PC-9 (cell line): ENCODE data around the gene JARID2. TPM values are rescaled to one million over a fixed set of nuclear protein-coding genes. Genes with fewer than 3 reads are reported as not detected.
A peak's percentile ranks its signal among the peaks of the same experiment; 100 is the strongest.

ENCODE experiments used
- BruUV-seq: library from RNA; stranded (reverse); fragments of 400-500 nt; replicated peaks from 2 replicates; lab custom pipeline; 2021; lab: Mats Ljungman, UMichigan
- CTCF ChIA-PET: fragments of 300-600 bp; sonication (Branson Sonifier 250); formaldehyde crosslinking; loops from one replicate; lab custom pipeline; 2022; ENCODE audit warnings: antibody characterized with exemption; lab: Charles Lee
- POLR2A ChIA-PET: fragments of 300-600 bp; sonication (Branson Sonifier 250); formaldehyde crosslinking; loops from one replicate; lab custom pipeline; 2022; ENCODE audit warnings: antibody characterized with exemption; ENCODE audit not compliant: unreplicated experiment; lab: Charles Lee
- DNase-seq, 2 experiments: peaks; one replicate each; pipeline versions ENCODE4 v3.0.0 to v3.0.0-alpha.2; 2015 to 2022; ENCODE audit warnings: mixed read lengths in 1 of 2
- H2AFZ ChIP-seq: fragments of 200-600 bp; sonication (generic); 2 replicates; pipeline ENCODE4 v1.8.1; 2017; ENCODE audit warnings: antibody characterized with exemption
- H3F3A ChIP-seq: fragments of 200-600 bp; sonication (generic); 2 replicates; pipeline ENCODE4 v1.8.1; 2017; ENCODE audit warnings: antibody characterized with exemption, mild to moderate bottlenecking, low read depth; ENCODE audit not compliant: insufficient read depth
- H3K27ac ChIP-seq: fragments of 200-600 bp; sonication (generic); 2 replicates; pipeline ENCODE4 v1.6.1; 2016; ENCODE audit warnings: mixed run types
- H3K27me3 ChIP-seq: fragments of 200-600 bp; sonication (generic); 2 replicates; pipeline ENCODE4 v1.6.1; 2016; ENCODE audit warnings: low read depth, mixed run types; ENCODE audit not compliant: insufficient read depth
- H3K36me3 ChIP-seq: fragments of 200-600 bp; sonication (generic); 2 replicates; pipeline ENCODE4 v1.6.1; 2016; ENCODE audit warnings: low read depth, mixed run types
- H3K4me1 ChIP-seq: fragments of 200-600 bp; sonication (generic); replicated peaks from 2 replicates; pipeline ENCODE4 v1.6.1; 2016; ENCODE audit warnings: mixed run types; ENCODE audit not compliant: insufficient read depth
- H3K4me2 ChIP-seq: fragments of 200-600 bp; sonication (generic); 2 replicates; pipeline ENCODE4 v1.6.1; 2017; ENCODE audit warnings: mixed run types
- H3K4me3 ChIP-seq: fragments of 200-600 bp; sonication (generic); 2 replicates; pipeline ENCODE4 v1.6.1; 2016; ENCODE audit warnings: mixed run types
- H3K79me2 ChIP-seq: fragments of 200-600 bp; sonication (generic); 2 replicates; pipeline ENCODE4 v1.6.1; 2017; ENCODE audit warnings: low read depth, mixed run types
- H3K9me2 ChIP-seq: fragments of 200-600 bp; sonication (generic); 2 replicates; pipeline ENCODE4 v1.8.1; 2017; ENCODE audit warnings: mild to moderate bottlenecking; ENCODE audit not compliant: insufficient read depth
- H3K9me3 ChIP-seq: fragments of 200-600 bp; sonication (generic); 2 replicates; pipeline ENCODE4 v1.8.1; 2016; ENCODE audit warnings: low read depth; ENCODE audit not compliant: insufficient read depth
- H4K20me1 ChIP-seq: fragments of 200-600 bp; sonication (generic); 2 replicates; pipeline ENCODE4 v1.8.1; 2017; ENCODE audit not compliant: insufficient read depth
- EZH2 ChIP-seq: fragments of 200-600 bp; sonication (generic); IDR thresholded peaks from 2 replicates; pipeline ENCODE4 v1.8.0; 2017; ENCODE audit warnings: antibody characterized with exemption, low read depth
- intact Hi-C: fragments of 100-400 bp; cut with micrococcal nuclease; formaldehyde crosslinking; loops from one replicate; pipeline ENCODE4 v1.10.0; 2022; ENCODE audit not compliant: unreplicated experiment
- total RNA-seq: library from RNA; stranded (reverse); gene quantifications from 2 replicates; pipeline ENCODE4 v1.2.3, GENCODE V29; 2021
- TF ChIP-seq, protein P1 (sequence below): fragments of 200-600 bp; sonication (generic); conservative IDR thresholded peaks from 2 replicates; pipeline ENCODE4 v1.6.1; 2017; ENCODE audit warnings: mixed run types, antibody characterized with exemption, mild to moderate bottlenecking, moderate library complexity

Gene JARID2
- total RNA-seq, 1 experiment from 2014 or later = 35.0 TPM

GRCh38 chr6:15462717-15463525 is 217.1 kb downstream of the JARID2 start:
- no peak overlapping the region for H3K4me3 ChIP-seq
- TF ChIP-seq EZH2 = no peak
- TF ChIP-seq, protein P1, sequence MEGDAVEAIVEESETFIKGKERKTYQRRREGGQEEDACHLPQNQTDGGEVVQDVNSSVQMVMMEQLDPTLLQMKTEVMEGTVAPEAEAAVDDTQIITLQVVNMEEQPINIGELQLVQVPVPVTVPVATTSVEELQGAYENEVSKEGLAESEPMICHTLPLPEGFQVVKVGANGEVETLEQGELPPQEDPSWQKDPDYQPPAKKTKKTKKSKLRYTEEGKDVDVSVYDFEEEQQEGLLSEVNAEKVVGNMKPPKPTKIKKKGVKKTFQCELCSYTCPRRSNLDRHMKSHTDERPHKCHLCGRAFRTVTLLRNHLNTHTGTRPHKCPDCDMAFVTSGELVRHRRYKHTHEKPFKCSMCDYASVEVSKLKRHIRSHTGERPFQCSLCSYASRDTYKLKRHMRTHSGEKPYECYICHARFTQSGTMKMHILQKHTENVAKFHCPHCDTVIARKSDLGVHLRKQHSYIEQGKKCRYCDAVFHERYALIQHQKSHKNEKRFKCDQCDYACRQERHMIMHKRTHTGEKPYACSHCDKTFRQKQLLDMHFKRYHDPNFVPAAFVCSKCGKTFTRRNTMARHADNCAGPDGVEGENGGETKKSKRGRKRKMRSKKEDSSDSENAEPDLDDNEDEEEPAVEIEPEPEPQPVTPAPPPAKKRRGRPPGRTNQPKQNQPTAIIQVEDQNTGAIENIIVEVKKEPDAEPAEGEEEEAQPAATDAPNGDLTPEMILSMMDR = no peak

DNA sequence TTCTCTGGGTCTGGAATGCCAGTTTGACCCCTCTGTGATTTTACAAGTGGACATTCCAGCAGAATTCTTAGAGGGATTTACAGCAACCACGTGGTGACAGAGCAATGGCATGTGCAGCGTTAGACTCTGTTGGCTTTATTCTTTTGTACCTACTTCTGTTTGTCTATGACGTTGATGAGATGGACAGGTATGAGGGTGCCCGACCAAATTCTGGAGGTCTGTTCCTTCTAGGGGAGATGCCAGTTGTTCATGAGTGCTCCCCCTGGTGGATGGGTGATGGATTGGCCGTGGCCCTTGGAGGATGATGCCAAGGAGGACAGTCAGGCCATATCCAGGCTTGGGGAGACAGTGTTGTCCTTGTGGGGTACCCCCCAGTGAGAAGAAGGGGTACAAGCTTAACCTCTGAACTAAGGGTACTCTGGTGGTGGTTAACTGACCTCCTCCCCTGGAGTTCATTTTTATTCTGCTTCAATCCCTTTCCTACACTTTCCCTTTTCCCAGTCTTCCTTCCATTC is 218.4 kb downstream of the JARID2 start:
- peaks cover 42% of the 10 kb centered on the region for H3K79me2 ChIP-seq

More at GRCh38 chr6:15462717-15463525, 217.1 kb downstream of the JARID2 start:
- intact Hi-C loops = no loop called here
- peaks cover 9% of the 10 kb centered on the region for H3K4me1 ChIP-seq
- no peak overlapping the region for H3K4me2 ChIP-seq
- peaks cover 9% of the 10 kb centered on the region for H4K20me1 ChIP-seq
- no peak overlapping the region for H3K27ac ChIP-seq
- no peaks in the 10 kb centered on the region for H3K36me3 ChIP-seq
- H3K27me3 ChIP-seq = no peaks in the 10 kb centered on the region
- H3K79me2 ChIP-seq = peaks cover 54% of the 10 kb centered on the region
- H3K9me3 ChIP-seq = no peaks in the 10 kb centered on the region
- no TSS peak for BruUV-seq
- H2AFZ ChIP-seq = no peak overlapping the region
- no peaks in the 10 kb centered on the region for H3K9me2 ChIP-seq
- no peak for DNase-seq
- ChIA-PET POLR2A (no interaction called here), CTCF (interaction anchor here (0.7 kb wide), 1 partner anchor 12 kb away, joined by 6 read pairs; no protein-coding TSS in a partner anchor)
- H3F3A ChIP-seq = 0 out of 2 replicates have a peak, but pooled peaks cover 4% of the 10 kb centered on the region

DNA sequence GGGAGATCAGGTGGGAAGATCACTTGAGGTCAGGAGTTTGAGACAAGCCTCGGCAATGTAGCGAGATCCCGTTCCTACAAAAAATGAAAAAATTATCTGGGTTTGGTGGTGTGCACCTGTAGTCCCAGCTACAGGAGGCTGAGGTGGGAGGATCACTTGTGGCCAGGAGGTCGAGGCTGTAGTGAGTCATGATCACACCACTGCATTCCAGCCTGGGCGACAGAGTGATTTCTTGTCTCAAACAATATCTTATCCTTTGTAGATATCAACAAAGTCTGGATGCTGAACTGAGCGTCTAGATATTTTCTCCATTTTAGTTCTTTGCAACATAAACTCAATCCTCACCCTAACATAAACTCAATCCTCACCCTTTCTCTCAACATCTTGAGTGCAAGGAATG is 219.3 kb downstream of the JARID2 start:
- 0 out of 2 replicates have a peak, but pooled peaks cover 4% of the 10 kb centered on the region for H3F3A ChIP-seq
- TF ChIP-seq, protein P1 = no peak
- TF ChIP-seq EZH2 = no peak
- intact Hi-C loops = no loop called here
- POLR2A ChIA-PET = no interaction called here
- no peaks in the 10 kb centered on the region for H3K27me3 ChIP-seq
- CTCF ChIA-PET = no interaction called here
- H3K4me3 ChIP-seq = no peak overlapping the region
- H3K36me3 ChIP-seq = no peaks in the 10 kb centered on the region
- BruUV-seq = no TSS peak
- peaks cover 32% of the 10 kb centered on the region for H3K79me2 ChIP-seq
- H2AFZ ChIP-seq = no peak overlapping the region
- no peak overlapping the region for H3K4me2 ChIP-seq
- peaks cover 9% of the 10 kb centered on the region for H4K20me1 ChIP-seq
- no peaks in the 10 kb centered on the region for H3K9me2 ChIP-seq
- H3K27ac ChIP-seq = no peak overlapping the region
- no peak for DNase-seq
- no peaks in the 10 kb centered on the region for H3K4me1 ChIP-seq
- no peaks in the 10 kb centered on the region for H3K9me3 ChIP-seq

More for the DNA sequence above, 218.4 kb downstream of the JARID2 start:
- no peak overlapping the region for H3K27ac ChIP-seq
- no peak overlapping the region for H3K4me3 ChIP-seq
- CTCF ChIA-PET = interaction anchor here (0.7 kb wide), 1 partner anchor 1267 kb away, joined by 3 read pairs; no protein-coding TSS in a partner anchor
- no peaks in the 10 kb centered on the region for H3K9me2 ChIP-seq
- peaks cover 7% of the 10 kb centered on the region for H3K4me1 ChIP-seq
- no peak overlapping the region for H3K4me2 ChIP-seq
- no peak overlapping the region for H2AFZ ChIP-seq
- no peaks in the 10 kb centered on the region for H3K36me3 ChIP-seq
- DNase-seq = peak in 1 of 2 experiments; percentile 34
- POLR2A ChIA-PET = no interaction called here
- no peaks in the 10 kb centered on the region for H3K9me3 ChIP-seq
- no peak for TF ChIP-seq EZH2
- TF ChIP-seq, protein P1 = peak; percentile 83
- intact Hi-C loops = no loop called here
- peaks cover 9% of the 10 kb centered on the region for H4K20me1 ChIP-seq
- no peaks in the 10 kb centered on the region for H3K27me3 ChIP-seq
- H3F3A ChIP-seq = 0 out of 2 replicates have a peak, but pooled peaks cover 4% of the 10 kb centered on the region
- BruUV-seq = no TSS peak
